ENCODE measurements around the gene FRMD4A. TPM values are rescaled to one million over a fixed set of nuclear protein-coding genes. Genes with fewer than 3 reads are reported as not detected.

FRMD4A gene
- total RNA-seq, 1 experiment from 2014 or later, result 8.8 TPM

- Histone ChIP-seq H3K4me3 (no peak overlapping the region), H3K36me3 (peaks cover 4% of the 10 kb centered on the region; the same call in 1 of the 2 replicates), H3K9me3 (no peaks in the 10 kb centered on the region), H3K27me3 (no peaks in the 10 kb centered on the region)
- no peak for DNase-seq
Measured at GRCh38 chr10:13632884-13633440, 697.8 kb downstream of the FRMD4A start.

GRCh38 chr10:13632440-13632839 is 698.3 kb downstream of the FRMD4A start:
- H3K36me3 ChIP-seq, result peaks cover 4% of the 10 kb centered on the region; the same call in 1 of the 2 replicates
- no peaks in the 10 kb centered on the region for H3K27me3 ChIP-seq
- H3K9me3 ChIP-seq, result no peaks in the 10 kb centered on the region
- no peak overlapping the region for H3K4me3 ChIP-seq
- DNase-seq, result no peak

- H3K9me3 ChIP-seq, result no peaks in the 10 kb centered on the region
- DNase-seq, result no peak
- H3K27me3 ChIP-seq, result no peaks in the 10 kb centered on the region
- H3K4me3 ChIP-seq, result no peak overlapping the region
- peaks cover 4% of the 10 kb centered on the region; the same call in 1 of the 2 replicates for H3K36me3 ChIP-seq
Measured at GRCh38 chr10:13631594-13631993, 699.1 kb downstream of the FRMD4A start.

GRCh38 chr10:13630231-13630630 is 700.5 kb downstream of the FRMD4A start:
- Histone ChIP-seq H3K4me3 (no peak overlapping the region), H3K27me3 (no peaks in the 10 kb centered on the region), H3K36me3 (peaks cover 4% of the 10 kb centered on the region; the same call in 1 of the 2 replicates), H3K9me3 (no peaks in the 10 kb centered on the region)
- DNase-seq, result no peak

GRCh38 chr10:13629116-13629515 is 701.6 kb downstream of the FRMD4A start:
- Histone ChIP-seq H3K9me3 (no peaks in the 10 kb centered on the region), H3K4me3 (no peak overlapping the region), H3K36me3 (peaks cover 4% of the 10 kb centered on the region; the same call in 1 of the 2 replicates), H3K27me3 (no peaks in the 10 kb centered on the region)
- no peak for DNase-seq

- no peaks in the 10 kb centered on the region for H3K9me3 ChIP-seq
Measured at GRCh38 chr10:13628661-13629060, 702.1 kb downstream of the FRMD4A start.

GRCh38 chr10:13627459-13628310 is 703.0 kb downstream of the FRMD4A start:
- no peak overlapping the region for H3K4me3 ChIP-seq
- no peaks in the 10 kb centered on the region for H3K9me3 ChIP-seq
- DNase-seq, result no peak
- no peaks in the 10 kb centered on the region for H3K27me3 ChIP-seq
- H3K36me3 ChIP-seq, result peaks cover 4% of the 10 kb centered on the region; the same call in 1 of the 2 replicates

More at GRCh38 chr10:13628661-13629060, 702.1 kb downstream of the FRMD4A start:
- Histone ChIP-seq H3K4me3 (no peak overlapping the region), H3K27me3 (no peaks in the 10 kb centered on the region), H3K36me3 (peaks cover 4% of the 10 kb centered on the region; the same call in 1 of the 2 replicates)
- no peak for DNase-seq

- Histone ChIP-seq H3K27me3 (no peaks in the 10 kb centered on the region), H3K4me3 (no peak overlapping the region), H3K36me3 (no peaks in the 10 kb centered on the region; the same call in 1 of the 2 replicates), H3K9me3 (no peaks in the 10 kb centered on the region)
- no peak for DNase-seq
Measured at GRCh38 chr10:13624630-13625029, 706.1 kb downstream of the FRMD4A start.

- no peak overlapping the region for H3K4me3 ChIP-seq
- DNase-seq, result no peak
- H3K36me3 ChIP-seq, result peaks cover 5% of the 10 kb centered on the region
- H3K27me3 ChIP-seq, result no peaks in the 10 kb centered on the region
- H3K9me3 ChIP-seq, result no peaks in the 10 kb centered on the region
Measured at GRCh38 chr10:13621931-13622330, 708.8 kb downstream of the FRMD4A start.

- no peak overlapping the region for H3K4me3 ChIP-seq
- no peak for DNase-seq
- H3K27me3 ChIP-seq, result no peaks in the 10 kb centered on the region
- H3K36me3 ChIP-seq, result peaks cover 19% of the 10 kb centered on the region
- no peaks in the 10 kb centered on the region for H3K9me3 ChIP-seq
Measured at GRCh38 chr10:13617116-13617515, 713.6 kb downstream of the FRMD4A start.

GRCh38 chr10:13615650-13616300 is 714.9 kb downstream of the FRMD4A start:
- Histone ChIP-seq H3K36me3 (peaks cover 21% of the 10 kb centered on the region), H3K4me3 (no peak overlapping the region), H3K27me3 (no peaks in the 10 kb centered on the region), H3K9me3 (no peaks in the 10 kb centered on the region)
- DNase-seq, result no peak

GRCh38 chr10:13614530-13615332 is 716.0 kb downstream of the FRMD4A start:
- Histone ChIP-seq H3K4me3 (no peak overlapping the region), H3K27me3 (no peaks in the 10 kb centered on the region), H3K9me3 (no peaks in the 10 kb centered on the region), H3K36me3 (peaks cover 24% of the 10 kb centered on the region)
- no peak for DNase-seq

- Histone ChIP-seq H3K4me3 (no peak overlapping the region), H3K27me3 (no peaks in the 10 kb centered on the region), H3K36me3 (peaks cover 25% of the 10 kb centered on the region), H3K9me3 (no peaks in the 10 kb centered on the region)
- no peak for DNase-seq
Measured at GRCh38 chr10:13613519-13613918, 717.2 kb downstream of the FRMD4A start.

- Histone ChIP-seq H3K27me3 (no peaks in the 10 kb centered on the region), H3K36me3 (peaks cover 25% of the 10 kb centered on the region), H3K4me3 (no peak overlapping the region), H3K9me3 (no peaks in the 10 kb centered on the region)
- no peak for DNase-seq
Measured at GRCh38 chr10:13612654-13613373, 717.9 kb downstream of the FRMD4A start.

- Histone ChIP-seq H3K4me3 (no peak overlapping the region), H3K27me3 (no peaks in the 10 kb centered on the region), H3K9me3 (no peaks in the 10 kb centered on the region), H3K36me3 (peaks cover 13% of the 10 kb centered on the region)
- no peak for DNase-seq
Measured at GRCh38 chr10:13608246-13608853, 722.4 kb downstream of the FRMD4A start.
